ENCODE measurements around the gene RFC2.

DNA sequence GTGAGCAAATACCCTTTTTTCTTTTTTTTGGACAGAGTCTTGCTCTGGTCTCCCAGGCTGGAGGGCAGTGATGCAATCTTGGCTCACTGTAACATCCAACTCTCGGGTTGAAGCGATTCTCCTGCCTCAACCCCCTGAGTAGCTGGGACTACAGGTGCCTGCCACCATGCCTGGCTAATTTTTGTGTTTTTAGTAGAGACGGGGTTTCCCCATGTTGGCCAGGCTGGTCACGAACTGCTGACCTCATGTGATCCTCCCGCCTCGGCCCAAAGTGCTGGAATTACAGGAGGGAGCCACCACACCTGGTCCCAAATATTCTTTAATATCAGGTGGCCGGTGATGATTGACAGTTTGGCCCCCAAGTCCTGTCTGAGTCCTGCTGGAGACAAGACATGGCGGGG, 37.8 kb downstream of the RFC2 start:
- TF ChIP-seq, protein P1, sequence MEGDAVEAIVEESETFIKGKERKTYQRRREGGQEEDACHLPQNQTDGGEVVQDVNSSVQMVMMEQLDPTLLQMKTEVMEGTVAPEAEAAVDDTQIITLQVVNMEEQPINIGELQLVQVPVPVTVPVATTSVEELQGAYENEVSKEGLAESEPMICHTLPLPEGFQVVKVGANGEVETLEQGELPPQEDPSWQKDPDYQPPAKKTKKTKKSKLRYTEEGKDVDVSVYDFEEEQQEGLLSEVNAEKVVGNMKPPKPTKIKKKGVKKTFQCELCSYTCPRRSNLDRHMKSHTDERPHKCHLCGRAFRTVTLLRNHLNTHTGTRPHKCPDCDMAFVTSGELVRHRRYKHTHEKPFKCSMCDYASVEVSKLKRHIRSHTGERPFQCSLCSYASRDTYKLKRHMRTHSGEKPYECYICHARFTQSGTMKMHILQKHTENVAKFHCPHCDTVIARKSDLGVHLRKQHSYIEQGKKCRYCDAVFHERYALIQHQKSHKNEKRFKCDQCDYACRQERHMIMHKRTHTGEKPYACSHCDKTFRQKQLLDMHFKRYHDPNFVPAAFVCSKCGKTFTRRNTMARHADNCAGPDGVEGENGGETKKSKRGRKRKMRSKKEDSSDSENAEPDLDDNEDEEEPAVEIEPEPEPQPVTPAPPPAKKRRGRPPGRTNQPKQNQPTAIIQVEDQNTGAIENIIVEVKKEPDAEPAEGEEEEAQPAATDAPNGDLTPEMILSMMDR (conservative IDR thresholded peaks at IDR 0.05; ENCODE audit: low read length): no peak
- TF ChIP-seq EZH2phosphoT487 (IDR thresholded peaks at IDR 0.05; ENCODE audit: borderline replicate concordance, low read depth, low read length): no peak

Measured in OCI-LY7 (cell line).